Measurements from ENCODE around the gene PPM1A.
A peak's percentile ranks its signal among the peaks of the same experiment; 100 is the strongest.

The PPM1A gene

GRCh38 chr14:60326274-60326673 lies 77.3 kb downstream of the PPM1A start:
- no peak for DNase-seq

- peak; percentile 59 for DNase-seq
Observed at GRCh38 chr14:60327447-60328331, 78.7 kb downstream of the PPM1A start.

GRCh38 chr14:60328583-60328982 lies 79.6 kb downstream of the PPM1A start:
- DNase-seq = no peak

GRCh38 chr14:60329274-60329673 lies 80.3 kb downstream of the PPM1A start:
- DNase-seq = no peak

GRCh38 chr14:60331201-60332045 lies 82.4 kb downstream of the PPM1A start:
- peak; percentile 84 for DNase-seq

- DNase-seq = no peak
Observed at GRCh38 chr14:60332046-60332399, 83.0 kb downstream of the PPM1A start.

DNA sequence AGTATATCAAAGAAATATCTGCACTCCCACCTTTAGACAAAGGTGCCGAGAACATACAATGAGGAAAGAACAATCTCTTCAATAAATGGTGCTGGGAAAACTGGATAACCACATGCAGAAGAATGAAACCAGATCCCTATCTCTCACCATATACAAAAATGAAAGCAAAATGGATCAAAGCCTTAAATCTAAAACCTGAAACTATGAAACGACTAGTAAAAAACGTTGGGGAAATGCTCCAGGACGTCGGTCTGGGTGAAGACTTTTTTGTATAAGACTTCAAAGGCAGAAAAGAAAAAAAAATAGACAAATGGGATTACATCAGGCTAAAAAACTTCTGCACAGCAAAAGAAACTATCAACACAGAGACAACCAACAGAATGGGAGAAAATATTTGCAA lies 83.8 kb downstream of the PPM1A start:
- DNase-seq = no peak

GRCh38 chr14:60339571-60339970 lies 90.5 kb downstream of the PPM1A start:
- DNase-seq = no peak

DNA sequence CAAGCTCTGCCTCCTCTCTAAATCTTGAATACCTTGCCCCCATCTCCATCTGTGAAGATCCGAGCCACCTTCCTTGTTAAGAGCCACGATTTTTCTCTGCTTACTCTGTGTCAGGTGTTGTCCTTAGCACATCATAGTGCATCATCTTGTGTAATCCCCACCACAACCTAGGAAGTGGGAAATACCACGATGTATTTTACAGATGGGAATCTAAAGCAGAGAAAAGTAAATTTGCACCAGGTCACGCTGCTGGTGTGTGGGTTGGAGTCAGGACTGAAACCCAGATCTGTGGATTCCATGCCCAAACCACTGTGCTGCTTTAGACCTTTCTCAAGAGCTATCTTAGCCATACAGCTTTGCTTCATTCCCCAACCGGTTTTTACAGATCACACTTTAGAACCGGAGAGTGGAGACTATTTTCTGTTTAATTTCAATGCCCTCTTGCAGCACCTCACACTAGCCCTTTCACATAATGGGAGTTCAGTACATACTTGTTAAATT lies 94.6 kb downstream of the PPM1A start:
- no peak for DNase-seq

DNA sequence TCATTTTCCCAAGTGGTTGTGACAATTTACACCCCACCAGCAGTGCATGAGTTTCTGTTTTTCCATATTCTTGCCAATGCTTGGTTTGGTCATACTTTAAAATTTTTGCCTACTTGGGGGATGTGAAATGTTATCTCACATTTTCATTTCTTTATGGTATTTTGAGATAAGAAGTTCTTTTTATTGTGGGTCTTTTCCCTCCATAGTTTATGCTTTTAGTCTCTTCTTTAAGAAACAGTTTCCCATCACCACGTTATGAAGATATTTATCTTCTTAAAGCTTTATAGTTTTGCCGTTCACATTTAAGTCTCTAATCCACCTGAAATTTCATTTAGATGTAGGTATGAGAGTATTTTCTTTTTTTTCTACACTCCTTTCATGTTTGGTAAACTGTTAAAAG lies 95.7 kb downstream of the PPM1A start:
- no peak for DNase-seq

- no peak for DNase-seq
Observed at GRCh38 chr14:60346706-60347105, 97.7 kb downstream of the PPM1A start.

DNA sequence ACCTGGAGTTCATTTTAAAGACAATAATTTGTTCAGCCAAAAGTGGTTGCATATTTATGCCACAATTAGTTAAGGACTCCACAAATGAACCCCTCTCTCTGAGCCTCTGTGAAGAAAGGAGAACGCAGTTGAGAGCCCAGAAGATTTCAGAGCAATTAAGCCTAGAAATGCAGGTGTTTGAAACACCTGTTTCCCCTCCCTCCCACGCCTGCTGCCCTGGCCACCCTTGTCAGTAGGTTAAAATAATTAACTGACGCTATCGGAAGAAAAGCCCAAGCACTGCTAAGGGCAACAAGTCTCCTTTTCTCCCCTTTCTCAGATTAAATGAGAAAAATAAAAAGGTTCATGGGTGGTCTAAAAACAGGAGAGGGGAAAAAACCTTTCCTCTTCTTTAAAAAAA lies 99.2 kb downstream of the PPM1A start:
- no peak for DNase-seq

All from CD4-positive, alpha-beta T cell treated with Interleukin-17A for 4 hours (primary cell).